ENCODE measurements around the gene EDA.

EDA gene

GRCh38 chrX:69615779-69616456, at the start of gene EDA:
Gene EDA, plus strand, starts transcription at chrX:69616113.
- DNase-seq (ENCODE audit: low read depth), result peak; percentile 87
- TF ChIP-seq CTCF (conservative IDR thresholded peaks at IDR 0.05; ENCODE audit: low read depth, low read length), result no peak
- peak within 1 kb of the TSS; percentile 66 for H3K4me3 ChIP-seq (ENCODE audit: low read depth, low read length)

- TF ChIP-seq CTCF (conservative IDR thresholded peaks at IDR 0.05; ENCODE audit: low read depth, low read length), result no peak
- H3K4me3 ChIP-seq (ENCODE audit: low read depth, low read length), result no peak overlapping the region
- DNase-seq (ENCODE audit: low read depth), result no peak
Observed at GRCh38 chrX:69568828-69569227, 47.1 kb upstream of the EDA start.

GRCh38 chrX:69597399-69597798, 18.5 kb upstream of the EDA start:
- no peak overlapping the region for H3K4me3 ChIP-seq (ENCODE audit: low read depth, low read length)
- TF ChIP-seq CTCF (conservative IDR thresholded peaks at IDR 0.05; ENCODE audit: low read depth, low read length), result no peak
- DNase-seq (ENCODE audit: low read depth), result no peak

GRCh38 chrX:69600182-69600581, 15.7 kb upstream of the EDA start:
- no peak for TF ChIP-seq CTCF (conservative IDR thresholded peaks at IDR 0.05; ENCODE audit: low read depth, low read length)

GRCh38 chrX:69603566-69604194, 12.2 kb upstream of the EDA start:
- TF ChIP-seq CTCF (conservative IDR thresholded peaks at IDR 0.05; ENCODE audit: low read depth, low read length), result no peak
- H3K4me3 ChIP-seq (ENCODE audit: low read depth, low read length), result no peak overlapping the region
- DNase-seq (ENCODE audit: low read depth), result peak; percentile 73

More at GRCh38 chrX:69600182-69600581, 15.7 kb upstream of the EDA start:
- DNase-seq (ENCODE audit: low read depth), result no peak
- no peak overlapping the region for H3K4me3 ChIP-seq (ENCODE audit: low read depth, low read length)

GRCh38 chrX:69605521-69605920, 10.4 kb upstream of the EDA start:
- no peak for DNase-seq (ENCODE audit: low read depth)
- no peak for TF ChIP-seq CTCF (conservative IDR thresholded peaks at IDR 0.05; ENCODE audit: low read depth, low read length)

GRCh38 chrX:69607616-69608015, 8.3 kb upstream of the EDA start:
- no peak overlapping the region for H3K4me3 ChIP-seq (ENCODE audit: low read depth, low read length)
- DNase-seq (ENCODE audit: low read depth), result no peak
- TF ChIP-seq CTCF (conservative IDR thresholded peaks at IDR 0.05; ENCODE audit: low read depth, low read length), result no peak

More at GRCh38 chrX:69605521-69605920, 10.4 kb upstream of the EDA start:
- H3K4me3 ChIP-seq (ENCODE audit: low read depth, low read length), result no peak overlapping the region
